ENCODE results near the gene NSG1. TPM values are rescaled to one million over a fixed set of nuclear protein-coding genes. Genes with fewer than 3 reads are reported as not detected.
A peak's percentile ranks its signal among the peaks of the same experiment; 100 is the strongest.

NSG1 gene
- total RNA-seq, 1 experiment from 2014 or later, result not detected

- Histone ChIP-seq H3K27me3 (ENCODE audit: control insufficient read depth, insufficient read depth, low read length) (no peaks in the 10 kb centered on the region), H3K36me3 (ENCODE audit: control insufficient read depth, insufficient read depth, low read length) (no peaks in the 10 kb centered on the region), H3K9me3 (ENCODE audit: control insufficient read depth, insufficient read depth, low read depth, low read length) (no peaks in the 10 kb centered on the region), H3K27ac (ENCODE audit: low read length) (no peak overlapping the region), H3K4me1 (ENCODE audit: control insufficient read depth, insufficient read depth, low read length) (no peaks in the 10 kb centered on the region; the same call in 1 of the 2 replicates), H3K4me3 (ENCODE audit: low read depth in 2 of 2, low read length in 2 of 2) (no peak overlapping the region)
- no TSS peak for BruUV-seq (replicated peaks)
- CTCF ChIA-PET, result no interaction called here
- intact Hi-C loops (cut with micrococcal nuclease; ENCODE audit: unreplicated experiment) (no loop called here), in situ Hi-C loops (cut with HindIII; ENCODE audit: low pct_unique_long_range_greater_than_20kb, low sequenced_read_pairs) (no loop called here)
- no peak for TF ChIP-seq POLR2AphosphoS5 (IDR thresholded peaks at IDR 0.05; ENCODE audit: low read depth, low read length)
- TF ChIP-seq CTCF (IDR thresholded peaks at IDR 0.05), result no peak
- TF ChIP-seq REST (IDR thresholded peaks at IDR 0.05; ENCODE audit: insufficient read depth in 1 of 2, low read depth in 2 of 2, low read length in 1 of 2), result no peak
- TF ChIP-seq TCF7L2 (IDR thresholded peaks at IDR 0.05; ENCODE audit: low read depth, low read length), result no peak
- no peak for TF ChIP-seq SIN3A (IDR thresholded peaks at IDR 0.05; ENCODE audit: borderline replicate concordance, insufficient read depth, low read depth, low read length)
- ATAC-seq (no peak), DNase-seq (ENCODE audit: low read depth, low spot score) (no peak)
- POLR2A ChIA-PET, result no interaction called here
Measured at GRCh38 chr4:4383085-4383484, 3.8 kb upstream of the NSG1 start.

- CTCF ChIA-PET, result interaction anchor here (0.5 kb wide), 3 partner anchors 44 to 161 kb away, joined by 4 read pairs; no protein-coding TSS in a partner anchor
- H3K27me3 ChIP-seq (ENCODE audit: control insufficient read depth, insufficient read depth, low read length), result peaks cover 2% of the 10 kb centered on the region; the same call in 1 of the 2 replicates
- DNase-seq (ENCODE audit: low read depth, low spot score) (no peak), ATAC-seq (peak; percentile 23; the same call in 1 of the 2 replicates)
- H3K4me3 ChIP-seq (ENCODE audit: low read depth in 2 of 2, low read length in 2 of 2), result no peak overlapping the region
- intact Hi-C loops (cut with micrococcal nuclease; ENCODE audit: unreplicated experiment), result no loop called here
- TF ChIP-seq REST (IDR thresholded peaks at IDR 0.05; ENCODE audit: insufficient read depth in 1 of 2, low read depth in 2 of 2, low read length in 1 of 2) (no peak), CTCF (IDR thresholded peaks at IDR 0.05) (peak; percentile 62)
- no TSS peak for BruUV-seq (replicated peaks)
- in situ Hi-C loops (cut with HindIII; ENCODE audit: low pct_unique_long_range_greater_than_20kb, low sequenced_read_pairs), result no loop called here
- no peaks in the 10 kb centered on the region for H3K36me3 ChIP-seq (ENCODE audit: control insufficient read depth, insufficient read depth, low read length)
- POLR2A ChIA-PET, result interaction anchor here (0.6 kb wide), 1 partner anchor 200 kb away, joined by 3 read pairs; no protein-coding TSS in a partner anchor
- H3K4me1 ChIP-seq (ENCODE audit: control insufficient read depth, insufficient read depth, low read length), result no peaks in the 10 kb centered on the region; the same call in 1 of the 2 replicates
- no peak overlapping the region for H3K27ac ChIP-seq (ENCODE audit: low read length)
- no peaks in the 10 kb centered on the region for H3K9me3 ChIP-seq (ENCODE audit: control insufficient read depth, insufficient read depth, low read depth, low read length)
Measured at GRCh38 chr4:4384837-4385236, 2.1 kb upstream of the NSG1 start.
